WTC11 (cell line): Measurements from ENCODE around the gene ZNF581.

Experiments used
- ETV6 ChIP-seq: sonication (generic); formaldehyde crosslinking; IDR thresholded peaks from 2 replicates; pipeline ENCODE4 v1.8.1; 2022; ENCODE audit warnings: mild to moderate bottlenecking, missing genetic modification reagents
- NR2C2 ChIP-seq: sonication (generic); formaldehyde crosslinking; IDR thresholded peaks from 2 replicates; pipeline ENCODE4 v1.8.0; 2022; ENCODE audit warnings: mild to moderate bottlenecking, missing genetic modification reagents
- RORB ChIP-seq: fragments of 250-450 bp; sonication (Bioruptor Pico); IDR thresholded peaks from 2 replicates; pipeline ENCODE4 v1.9.0; 2021; ENCODE audit warnings: mild to moderate bottlenecking
- TF ChIP-seq, protein P1 (sequence below): fragments of 200-600 bp; IDR thresholded peaks from 2 replicates; pipeline ENCODE4 v1.8.0; 2022; ENCODE audit warnings: antibody characterized with exemption
- TF ChIP-seq, protein P2 (sequence below): sonication (generic); formaldehyde crosslinking; IDR thresholded peaks from 2 replicates; pipeline ENCODE4 v1.8.1; 2023; ENCODE audit warnings: mild to moderate bottlenecking, missing genetic modification reagents, moderate library complexity

DNA sequence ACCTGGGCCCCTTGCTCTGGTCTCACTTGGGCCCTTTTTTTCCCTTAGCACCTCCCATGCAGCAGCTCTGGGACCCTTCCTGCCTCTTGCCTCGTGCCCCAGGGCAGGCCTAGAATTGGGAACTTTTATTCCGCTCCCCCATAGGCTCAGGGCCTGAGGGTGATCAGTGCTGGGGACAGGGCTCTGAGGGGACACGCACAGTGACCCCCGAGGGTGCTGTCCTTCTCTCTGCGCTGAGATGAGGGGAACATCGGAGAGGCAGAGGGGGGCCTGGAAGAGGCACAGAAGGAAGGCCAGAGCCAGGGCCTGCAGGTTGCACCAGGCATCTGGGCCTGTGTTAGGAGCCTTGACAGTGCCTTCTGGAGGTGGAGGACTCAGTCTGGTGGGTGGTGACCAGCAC, 42.3 kb downstream of the ZNF581 start:
- TF ChIP-seq, protein P1, sequence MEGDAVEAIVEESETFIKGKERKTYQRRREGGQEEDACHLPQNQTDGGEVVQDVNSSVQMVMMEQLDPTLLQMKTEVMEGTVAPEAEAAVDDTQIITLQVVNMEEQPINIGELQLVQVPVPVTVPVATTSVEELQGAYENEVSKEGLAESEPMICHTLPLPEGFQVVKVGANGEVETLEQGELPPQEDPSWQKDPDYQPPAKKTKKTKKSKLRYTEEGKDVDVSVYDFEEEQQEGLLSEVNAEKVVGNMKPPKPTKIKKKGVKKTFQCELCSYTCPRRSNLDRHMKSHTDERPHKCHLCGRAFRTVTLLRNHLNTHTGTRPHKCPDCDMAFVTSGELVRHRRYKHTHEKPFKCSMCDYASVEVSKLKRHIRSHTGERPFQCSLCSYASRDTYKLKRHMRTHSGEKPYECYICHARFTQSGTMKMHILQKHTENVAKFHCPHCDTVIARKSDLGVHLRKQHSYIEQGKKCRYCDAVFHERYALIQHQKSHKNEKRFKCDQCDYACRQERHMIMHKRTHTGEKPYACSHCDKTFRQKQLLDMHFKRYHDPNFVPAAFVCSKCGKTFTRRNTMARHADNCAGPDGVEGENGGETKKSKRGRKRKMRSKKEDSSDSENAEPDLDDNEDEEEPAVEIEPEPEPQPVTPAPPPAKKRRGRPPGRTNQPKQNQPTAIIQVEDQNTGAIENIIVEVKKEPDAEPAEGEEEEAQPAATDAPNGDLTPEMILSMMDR = no peak
- no peak for TF ChIP-seq RORB (CRISPR knock-in tag)
- TF ChIP-seq ETV6 (CRISPR knock-in tag) = no peak
- TF ChIP-seq NR2C2 (CRISPR knock-in tag) = no peak
- TF ChIP-seq, protein P2, sequence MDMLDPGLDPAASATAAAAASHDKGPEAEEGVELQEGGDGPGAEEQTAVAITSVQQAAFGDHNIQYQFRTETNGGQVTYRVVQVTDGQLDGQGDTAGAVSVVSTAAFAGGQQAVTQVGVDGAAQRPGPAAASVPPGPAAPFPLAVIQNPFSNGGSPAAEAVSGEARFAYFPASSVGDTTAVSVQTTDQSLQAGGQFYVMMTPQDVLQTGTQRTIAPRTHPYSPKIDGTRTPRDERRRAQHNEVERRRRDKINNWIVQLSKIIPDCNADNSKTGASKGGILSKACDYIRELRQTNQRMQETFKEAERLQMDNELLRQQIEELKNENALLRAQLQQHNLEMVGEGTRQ (CRISPR knock-in tag) = no peak
